Activated B cell treated with CpG ODN at 0.5 μM for 24 hours (primary cell): ENCODE data around the gene GRIK4. TPM values are rescaled to one million over a fixed set of nuclear protein-coding genes. Genes with fewer than 3 reads are reported as not detected.

Source experiments
- ATAC-seq: fragments of 200-7000 bp; cut with Tn5 transposase; one replicate; pipeline ENCODE4 v1.10.0; 2021; ENCODE audit warnings: low read depth, mild to moderate bottlenecking, moderate library complexity
- CTCF ChIA-PET: fragments of 350-600 bp; sonication (Branson Sonifier 250); formaldehyde crosslinking; loops from one replicate; lab custom pipeline; 2021; ENCODE audit warnings: antibody characterized with exemption; lab: Charles Lee
- POLR2A ChIA-PET: fragments of 350-600 bp; sonication (Branson Sonifier 250); formaldehyde crosslinking; loops from one replicate; lab custom pipeline; 2021; ENCODE audit warnings: antibody characterized with exemption; lab: Charles Lee
- DNase-seq: peaks from one replicate; pipeline ENCODE4 v3.0.0; 2022
- H3K27ac Mint-ChIP-seq: one replicate; pipeline ENCODE4 v1.8.0; 2020; ENCODE audit warnings: mixed read lengths
- H3K27me3 Mint-ChIP-seq: one replicate; pipeline ENCODE4 v1.8.0; 2021; ENCODE audit warnings: mixed read lengths
- H3K36me3 Mint-ChIP-seq: one replicate; pipeline ENCODE4 v1.8.0; 2021; ENCODE audit warnings: low read depth, mixed read lengths
- H3K4me1 Mint-ChIP-seq: one replicate; pipeline ENCODE4 v1.8.0; 2021; ENCODE audit warnings: mixed read lengths
- H3K4me3 Mint-ChIP-seq: one replicate; pipeline ENCODE4 v1.8.0; 2020; ENCODE audit warnings: mild to moderate bottlenecking, mixed read lengths
- H3K9me3 Mint-ChIP-seq: one replicate; pipeline ENCODE4 v1.8.0; 2020; ENCODE audit warnings: mixed read lengths
- CTCF ChIP-seq: fragments of 200-600 bp; IDR thresholded peaks from one replicate; pipeline ENCODE4 v1.8.0; 2022; ENCODE audit warnings: antibody characterized with exemption, mild to moderate bottlenecking
- intact Hi-C: fragments of 100-400 bp; cut with micrococcal nuclease; formaldehyde crosslinking; loops from one replicate; pipeline ENCODE4 v1.15.1; 2024
- total RNA-seq: library from RNA; stranded (reverse); gene quantifications from 2 replicates; pipeline ENCODE4 v1.2.3, GENCODE V29; 2022

Gene GRIK4
- total RNA-seq, 1 donor from 2014 or later: not detected

- ATAC-seq: no peak
- intact Hi-C loops: no loop called here
- H3K9me3 Mint-ChIP-seq: peaks cover 10% of the 10 kb centered on the region
- TF ChIP-seq CTCF: no peak
- H3K4me3 Mint-ChIP-seq: no peak overlapping the region
- H3K27me3 Mint-ChIP-seq: peaks cover 41% of the 10 kb centered on the region
- ChIA-PET CTCF (no interaction called here), POLR2A (no interaction called here)
- no peak overlapping the region for H3K27ac Mint-ChIP-seq
- DNase-seq: no peak
- no peaks in the 10 kb centered on the region for H3K4me1 Mint-ChIP-seq
- no peaks in the 10 kb centered on the region for H3K36me3 Mint-ChIP-seq
These were observed 428.8 kb downstream of the GRIK4 start for GRCh38 chr11:120940160-120940848.

GRCh38 chr11:120941000-120941399 is 429.5 kb downstream of the GRIK4 start:
- no peak for TF ChIP-seq CTCF

GRCh38 chr11:120942701-120943100 is 431.2 kb downstream of the GRIK4 start:
- intact Hi-C loops: no loop called here
- H3K4me1 Mint-ChIP-seq: no peaks in the 10 kb centered on the region
- ChIA-PET CTCF (no interaction called here), POLR2A (no interaction called here)
- H3K4me3 Mint-ChIP-seq: no peak overlapping the region
- H3K27ac Mint-ChIP-seq: no peak overlapping the region
- H3K27me3 Mint-ChIP-seq: peaks cover 30% of the 10 kb centered on the region
- H3K36me3 Mint-ChIP-seq: no peaks in the 10 kb centered on the region
- no peak for ATAC-seq
- no peak for TF ChIP-seq CTCF
- no peak for DNase-seq
- H3K9me3 Mint-ChIP-seq: peaks cover 10% of the 10 kb centered on the region

More at GRCh38 chr11:120941000-120941399, 429.5 kb downstream of the GRIK4 start:
- Mint-ChIP-seq H3K27me3 (peaks cover 40% of the 10 kb centered on the region), H3K27ac (no peak overlapping the region), H3K36me3 (no peaks in the 10 kb centered on the region), H3K9me3 (peaks cover 10% of the 10 kb centered on the region), H3K4me1 (no peaks in the 10 kb centered on the region), H3K4me3 (no peak overlapping the region)
- ChIA-PET CTCF (no interaction called here), POLR2A (no interaction called here)
- ATAC-seq: no peak
- DNase-seq: no peak
- intact Hi-C loops: no loop called here

GRCh38 chr11:120945042-120945441 is 433.5 kb downstream of the GRIK4 start:
- Mint-ChIP-seq H3K27ac (no peak overlapping the region), H3K36me3 (no peaks in the 10 kb centered on the region), H3K4me3 (no peak overlapping the region), H3K4me1 (no peaks in the 10 kb centered on the region), H3K27me3 (peaks cover 39% of the 10 kb centered on the region), H3K9me3 (peaks cover 10% of the 10 kb centered on the region)
- ATAC-seq (no peak), DNase-seq (no peak)
- ChIA-PET CTCF (no interaction called here), POLR2A (no interaction called here)
- intact Hi-C loops: no loop called here
- TF ChIP-seq CTCF: no peak

- Mint-ChIP-seq H3K9me3 (no peaks in the 10 kb centered on the region), H3K4me3 (no peak overlapping the region), H3K36me3 (no peaks in the 10 kb centered on the region), H3K27me3 (peaks cover 28% of the 10 kb centered on the region), H3K4me1 (peaks cover 8% of the 10 kb centered on the region), H3K27ac (no peak overlapping the region)
- POLR2A ChIA-PET: no interaction called here
- DNase-seq (no peak), ATAC-seq (no peak)
- intact Hi-C loops: no loop called here
- TF ChIP-seq CTCF: no peak
- CTCF ChIA-PET: no interaction called here
These were observed 439.3 kb downstream of the GRIK4 start for GRCh38 chr11:120950880-120951279.
